Activated CD8-positive, alpha-beta memory T cell treated with anti-CD3 and anti-CD28 coated beads for 1 hour (primary cell): ENCODE data around the gene DCTPP1.
A peak's percentile ranks its signal among the peaks of the same experiment; 100 is the strongest.

ENCODE experiments used
- DNase-seq, 2 donors: peaks; one replicate each; pipeline ENCODE4 v3.0.0-alpha.2; 2020; ENCODE audit warnings: low read depth in 1 of 2; ENCODE audit errors: extremely low read depth in 1 of 2

Gene DCTPP1

GRCh38 chr16:30447512-30448226, 17.8 kb upstream of the DCTPP1 start:
- DNase-seq: no peak

- DNase-seq: no peak
These were observed 16.4 kb upstream of the DCTPP1 start for GRCh38 chr16:30446203-30446595.

GRCh38 chr16:30445408-30446202, 15.8 kb upstream of the DCTPP1 start, which contains the start of gene SEPHS2:
Gene SEPHS2, minus strand, starts transcription at chr16:30445874. Its CDS starts 147 bp downstream, at chr16:30445727.
- peak; percentile 76 to 86 for DNase-seq

- no peak for DNase-seq
These were observed 15.2 kb upstream of the DCTPP1 start for GRCh38 chr16:30445149-30445407.

- DNase-seq: no peak
These were observed 14.7 kb upstream of the DCTPP1 start for GRCh38 chr16:30444231-30445148.

- DNase-seq: no peak
These were observed 13.8 kb upstream of the DCTPP1 start for GRCh38 chr16:30443631-30444030.

- DNase-seq: no peak
These were observed 10.0 kb upstream of the DCTPP1 start for GRCh38 chr16:30439720-30440348.

GRCh38 chr16:30438835-30439234, 9.0 kb upstream of the DCTPP1 start:
- DNase-seq: no peak

GRCh38 chr16:30437511-30438046, 7.7 kb upstream of the DCTPP1 start:
- no peak for DNase-seq

GRCh38 chr16:30434852-30435251, 5.0 kb upstream of the DCTPP1 start:
- DNase-seq: no peak

- no peak for DNase-seq
These were observed 669 bp upstream of the DCTPP1 start for GRCh38 chr16:30430428-30430970.

- no peak for DNase-seq
These were observed 482 bp downstream of the DCTPP1 start for GRCh38 chr16:30429418-30429677.

- DNase-seq: no peak
These were observed 1.8 kb downstream of the DCTPP1 start for GRCh38 chr16:30428055-30428454.

GRCh38 chr16:30421010-30421409, 8.8 kb downstream of the DCTPP1 start:
- DNase-seq: no peak

GRCh38 chr16:30418350-30419181, 11.3 kb downstream of the DCTPP1 start:
- no peak for DNase-seq

- peak; percentile 68 to 83 for DNase-seq
These were observed 12.1 kb downstream of the DCTPP1 start for GRCh38 chr16:30417529-30418349.

GRCh38 chr16:30416624-30417528, 13.0 kb downstream of the DCTPP1 start:
- no peak for DNase-seq

- no peak for DNase-seq
These were observed 13.7 kb downstream of the DCTPP1 start for GRCh38 chr16:30416047-30416603.
